Transverse colon (tissue), 4 donors: Measurements from ENCODE around the gene ZNF570. TPM values are rescaled to one million over a fixed set of nuclear protein-coding genes. Genes with fewer than 3 reads are reported as not detected.
A peak's percentile ranks its signal among the peaks of the same experiment; 100 is the strongest.

ENCODE experiments used
- DNase-seq: peaks from one replicate; pipeline ENCODE4 v3.0.0-alpha.2; 2019
- H3K27ac ChIP-seq, 4 donors: fragments of 200-600 bp; sonication (generic); 2 replicates each; pipeline ENCODE4 v1.5.1; 2016 to 2018; ENCODE audit warnings: inconsistent platforms in 4 of 4
- H3K27me3 ChIP-seq: fragments of 200-600 bp; sonication (generic); 2 replicates; pipeline ENCODE4 v1.5.1; 2017; ENCODE audit warnings: inconsistent platforms
- H3K36me3 ChIP-seq, 4 donors: fragments of 200-600 bp; sonication (generic); 2 replicates each; pipeline ENCODE4 v1.5.1; 2017 to 2019; ENCODE audit warnings: inconsistent platforms in 4 of 4
- H3K4me1 ChIP-seq, 4 donors: fragments of 200-600 bp; sonication (generic); 2 replicates each; pipeline ENCODE4 v1.5.1; 2017 to 2020; ENCODE audit warnings: inconsistent platforms in 4 of 4
- H3K4me3 ChIP-seq, 4 donors: fragments of 200-600 bp; sonication (generic); 1 replicate in 1 of 4; 2 replicates in 3 of 4; pipeline versions ENCODE4 v1.5.1 to v1.6.1; 2017 to 2019; ENCODE audit warnings: inconsistent platforms in 4 of 4
- H3K9me3 ChIP-seq, 2 donors: fragments of 200-600 bp; sonication (generic); 2 replicates each; pipeline ENCODE4 v1.5.1; 2017 to 2019; ENCODE audit warnings: inconsistent platforms in 2 of 2
- EP300 ChIP-seq: sonication (generic); formaldehyde crosslinking; IDR thresholded peaks from one replicate; pipeline ENCODE4 v1.6.1; 2017; ENCODE audit warnings: antibody characterized with exemption, low read depth
- POLR2A ChIP-seq: fragments of 450-650 bp; IDR thresholded peaks from one replicate; pipeline ENCODE4 v1.6.1; 2016; ENCODE audit warnings: antibody characterized with exemption, mild to moderate bottlenecking, moderate library complexity
- POLR2AphosphoS5 ChIP-seq, 3 donors: sonication (generic); formaldehyde crosslinking; IDR thresholded peaks; one replicate each; pipeline ENCODE4 v1.6.1; 2016; ENCODE audit warnings: antibody characterized with exemption in 3 of 3
- WGBS, 2 donors: methylation state at CpG; one replicate each; pipeline ENCODE4 v1.1.5; 2018; ENCODE audit warnings: low coverage in 1 of 2; 5-methylcytosine and 5-hydroxymethylcytosine counted together
- in situ Hi-C, 4 donors: fragments of 200-750 bp; cut with MboI; loops; one replicate each; pipeline versions ENCODE4 v1.15.0 to v1.15.1; 2017; ENCODE audit warnings: low sequenced_read_pairs in 3 of 4, low pct_ligation_motif_present in 1 of 4, low pct_unique_long_range_greater_than_20kb in 1 of 4
- intact Hi-C: fragments of 100-400 bp; cut with DNase I; formaldehyde crosslinking; loops from one replicate; pipeline ENCODE4 v1.15.1; 2023; ENCODE audit warnings: low total_unique reads
- total RNA-seq, 4 donors: library from RNA; depleted of rRNA; stranded (reverse); fragments of >200 nt; gene quantifications; one replicate each; pipeline ENCODE4 v1.1.0, GENCODE V29; 2016
- TF ChIP-seq, protein P1 (sequence below), 5 experiments: fragments of 200-600 bp in 3 of 5; fragments of 450-650 bp in 2 of 5; sonication (generic) in 3 of 5; IDR thresholded peaks; 1 replicate in 2 of 5; 2 replicates in 3 of 5; pipeline ENCODE4 v1.5.1; 2016 to 2017; ENCODE audit warnings: antibody characterized with exemption in 5 of 5, inconsistent platforms in 3 of 5, mild to moderate bottlenecking in 2 of 5, moderate library complexity in 1 of 5

Gene ZNF570
- total RNA-seq, 4 donors from 2014 or later = 0.37 to 4.6 (median 2.7) TPM

DNA sequence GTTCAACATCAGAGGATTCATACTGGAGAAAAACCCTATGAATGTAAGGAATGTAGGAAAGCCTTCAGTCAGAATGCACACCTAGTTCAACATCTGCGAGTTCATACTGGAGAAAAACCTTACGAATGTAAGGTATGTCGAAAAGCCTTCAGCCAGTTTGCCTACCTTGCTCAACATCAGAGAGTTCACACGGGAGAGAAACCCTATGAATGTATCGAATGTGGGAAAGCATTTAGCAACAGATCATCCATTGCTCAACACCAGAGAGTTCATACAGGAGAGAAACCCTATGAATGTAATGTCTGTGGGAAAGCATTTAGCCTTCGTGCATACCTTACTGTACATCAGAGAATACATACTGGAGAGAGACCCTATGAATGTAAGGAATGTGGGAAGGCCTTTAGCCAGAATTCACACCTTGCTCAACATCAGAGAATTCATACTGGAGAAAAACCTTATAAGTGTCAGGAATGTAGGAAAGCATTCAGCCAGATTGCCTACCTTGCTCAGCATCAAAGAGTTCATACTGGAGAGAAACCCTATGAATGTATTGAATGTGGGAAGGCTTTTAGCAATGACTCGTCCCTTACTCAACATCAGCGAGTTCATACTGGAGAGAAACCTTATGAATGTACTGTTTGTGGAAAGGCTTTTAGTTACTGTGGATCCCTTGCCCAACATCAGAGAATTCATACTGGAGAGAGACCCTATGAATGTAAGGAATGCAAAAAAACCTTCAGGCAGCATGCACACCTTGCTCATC lies 15.4 kb downstream of the ZNF570 start:
- WGBS, 2 donors = 89 to 97% methylated on average over 7 to 8 of the region's 8 CpGs
- intact Hi-C loops (no loop called here), in situ Hi-C loops (no loop called here)
- no peak for DNase-seq
- no peak overlapping the region for H3K27ac ChIP-seq
- peaks cover 0 to 72% (median 39%) of the 10 kb centered on the region in 4 donors for H3K36me3 ChIP-seq
- H3K9me3 ChIP-seq = peaks cover 95 to 99% of the 10 kb centered on the region in 2 donors
- no peak for TF ChIP-seq POLR2AphosphoS5 (IDR thresholded peaks at IDR 0.05)
- TF ChIP-seq, protein P1, sequence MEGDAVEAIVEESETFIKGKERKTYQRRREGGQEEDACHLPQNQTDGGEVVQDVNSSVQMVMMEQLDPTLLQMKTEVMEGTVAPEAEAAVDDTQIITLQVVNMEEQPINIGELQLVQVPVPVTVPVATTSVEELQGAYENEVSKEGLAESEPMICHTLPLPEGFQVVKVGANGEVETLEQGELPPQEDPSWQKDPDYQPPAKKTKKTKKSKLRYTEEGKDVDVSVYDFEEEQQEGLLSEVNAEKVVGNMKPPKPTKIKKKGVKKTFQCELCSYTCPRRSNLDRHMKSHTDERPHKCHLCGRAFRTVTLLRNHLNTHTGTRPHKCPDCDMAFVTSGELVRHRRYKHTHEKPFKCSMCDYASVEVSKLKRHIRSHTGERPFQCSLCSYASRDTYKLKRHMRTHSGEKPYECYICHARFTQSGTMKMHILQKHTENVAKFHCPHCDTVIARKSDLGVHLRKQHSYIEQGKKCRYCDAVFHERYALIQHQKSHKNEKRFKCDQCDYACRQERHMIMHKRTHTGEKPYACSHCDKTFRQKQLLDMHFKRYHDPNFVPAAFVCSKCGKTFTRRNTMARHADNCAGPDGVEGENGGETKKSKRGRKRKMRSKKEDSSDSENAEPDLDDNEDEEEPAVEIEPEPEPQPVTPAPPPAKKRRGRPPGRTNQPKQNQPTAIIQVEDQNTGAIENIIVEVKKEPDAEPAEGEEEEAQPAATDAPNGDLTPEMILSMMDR (IDR thresholded peaks at IDR 0.05) = no peak
- no peak for TF ChIP-seq POLR2A
- TF ChIP-seq EP300 = no peak
- H3K4me3 ChIP-seq = no peak overlapping the region
- H3K27me3 ChIP-seq = no peaks in the 10 kb centered on the region
- no peaks in the 10 kb centered on the region for H3K4me1 ChIP-seq

DNA sequence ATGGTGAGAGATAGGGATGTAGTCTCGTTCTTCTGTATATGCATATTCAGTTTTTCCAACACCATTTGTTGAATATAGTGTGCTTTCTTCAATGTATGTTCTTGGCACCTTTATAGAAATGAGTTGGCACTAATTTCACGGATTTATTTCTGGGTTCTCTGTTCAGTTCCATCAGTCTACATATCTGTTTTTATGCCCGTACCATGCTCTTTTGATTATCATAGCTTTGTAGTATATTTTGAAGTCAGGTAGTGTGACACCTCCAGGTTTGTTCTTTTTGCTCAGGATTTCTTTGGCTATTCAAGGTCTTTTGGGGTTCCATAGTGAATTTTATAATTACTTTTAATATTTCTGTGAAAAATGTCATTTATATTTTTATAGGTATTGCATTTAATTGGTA lies 23.1 kb downstream of the ZNF570 start:
- peaks cover 69 to 84% of the 10 kb centered on the region in 2 donors for H3K9me3 ChIP-seq
- no peak overlapping the region for H3K4me3 ChIP-seq
- DNase-seq = no peak
- in situ Hi-C loops = no loop called here
- intact Hi-C loops = no loop called here
- TF ChIP-seq POLR2AphosphoS5 (IDR thresholded peaks at IDR 0.05) = no peak
- TF ChIP-seq, protein P1 (IDR thresholded peaks at IDR 0.05) = no peak
- TF ChIP-seq POLR2A = no peak
- no peak for TF ChIP-seq EP300
- H3K27ac ChIP-seq = no peak overlapping the region
- H3K27me3 ChIP-seq = no peaks in the 10 kb centered on the region
- H3K36me3 ChIP-seq = peaks cover 0 to 1% (median 0%) of the 10 kb centered on the region in 4 donors
- WGBS, 2 donors = 57 to 74% methylated on average over 3 of the region's 3 CpGs
- H3K4me1 ChIP-seq = no peaks in the 10 kb centered on the region

DNA sequence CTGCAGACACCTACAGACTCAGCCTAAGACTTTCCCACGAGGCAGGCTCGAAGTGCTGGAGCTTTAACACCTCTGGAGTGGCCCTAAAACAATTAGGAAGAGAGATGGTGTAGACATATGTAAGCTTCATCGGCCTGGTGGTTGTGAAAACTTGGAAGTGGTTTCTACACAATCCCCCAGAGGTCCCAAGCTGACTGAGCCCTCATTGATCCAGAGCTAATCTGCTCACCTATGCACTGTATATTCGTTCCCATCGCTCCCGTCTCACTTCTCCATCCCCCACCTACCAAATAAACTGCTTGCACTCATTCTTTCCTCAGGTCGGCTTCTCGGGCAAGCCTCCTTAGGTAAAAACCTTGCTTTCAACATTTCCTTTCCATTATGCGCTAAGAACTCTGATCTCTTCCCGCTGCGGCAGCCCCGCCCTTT lies 36.8 kb downstream of the ZNF570 start:
- intact Hi-C loops = no loop called here
- TF ChIP-seq POLR2A (no peak), POLR2AphosphoS5 (IDR thresholded peaks at IDR 0.05) (no peak), EP300 (no peak)
- TF ChIP-seq, protein P1 (IDR thresholded peaks at IDR 0.05) = no peak
- WGBS, 2 donors = 0 to 7% methylated on average over 5 to 12 of the region's 12 CpGs
- in situ Hi-C loops = no loop called here
- peak overlapping the region; percentile 25 to 80 (median 62) for H3K4me3 ChIP-seq
- no peaks in the 10 kb centered on the region for H3K27me3 ChIP-seq
- peaks cover 0 to 5% (median 5%) of the 10 kb centered on the region in 4 donors for H3K4me1 ChIP-seq
- peaks cover 0 to 3% of the 10 kb centered on the region in 2 donors for H3K9me3 ChIP-seq
- DNase-seq = no peak
- no peaks in the 10 kb centered on the region for H3K36me3 ChIP-seq
- H3K27ac ChIP-seq = peak overlapping the region; percentile 84 to 93 (median 93)

DNA sequence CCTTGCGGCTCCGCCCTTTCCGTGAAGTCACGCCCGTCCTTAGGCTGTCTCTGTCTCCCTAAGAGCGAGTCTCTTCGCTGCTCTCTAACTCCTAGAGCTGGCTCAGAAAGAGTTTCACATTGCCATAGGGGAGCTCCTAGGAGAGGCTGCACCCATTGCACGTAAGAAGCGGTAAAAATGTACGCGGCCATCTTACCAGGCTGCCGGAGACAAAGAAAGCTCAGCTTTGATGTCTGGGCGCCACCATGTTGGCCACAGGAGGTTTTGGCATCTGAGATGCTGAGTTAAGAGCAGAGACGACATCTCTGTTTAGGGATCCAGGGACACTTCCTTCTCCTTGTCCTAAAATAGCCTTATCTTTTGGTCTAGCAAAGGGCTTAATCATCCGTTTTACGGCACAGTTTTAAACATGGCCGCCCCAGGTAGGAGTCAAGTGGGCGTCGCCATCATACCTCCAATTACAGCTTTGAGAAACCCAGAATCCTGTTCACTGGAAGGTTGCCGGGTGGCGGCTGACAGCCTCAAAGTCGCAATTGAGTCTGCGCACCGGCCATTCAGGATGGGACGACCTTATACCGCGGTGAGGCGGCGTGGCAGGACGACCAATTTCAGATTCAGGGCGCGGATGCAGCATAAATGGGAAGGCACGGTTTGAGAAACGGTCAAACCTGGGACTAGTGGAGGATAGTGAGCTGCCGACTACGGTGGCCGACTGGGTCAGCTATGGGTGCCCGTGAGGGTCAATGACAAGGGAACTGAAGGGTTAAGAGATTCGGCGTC lies 37.4 kb downstream of the ZNF570 start, which contains the start of gene ZNF793:
Gene ZNF793, plus strand, starts transcription at position 553 of the 780 bp plus-strand sequence. CDS start 16,501 bp downstream, outside the sequence.
- H3K4me1 ChIP-seq = peaks cover 0 to 5% (median 5%) of the 10 kb centered on the region in 4 donors
- no peaks in the 10 kb centered on the region for H3K27me3 ChIP-seq
- H3K4me3 ChIP-seq = peak within 1 kb of the TSS; percentile 25 to 80 (median 62)
- H3K36me3 ChIP-seq = peaks cover 0 to 3% (median 1%) of the 10 kb centered on the region in 4 donors
- peak; percentile 81 for DNase-seq
- intact Hi-C loops = no loop called here
- peaks cover 0 to 3% of the 10 kb centered on the region in 2 donors for H3K9me3 ChIP-seq
- in situ Hi-C loops = no loop called here
- WGBS, 2 donors = 3% methylated on average over 40 of the region's 40 CpGs; no CpG with 5 or more reads in 1 of the 2 donors
- peak within 1 kb of the TSS; percentile 84 to 93 (median 93) for H3K27ac ChIP-seq
- TF ChIP-seq POLR2AphosphoS5 (IDR thresholded peaks at IDR 0.05) = peak; percentile 50 to 67 (median 60)
- TF ChIP-seq EP300 = no peak
- peak; percentile 19 for TF ChIP-seq POLR2A
- TF ChIP-seq, protein P1 (IDR thresholded peaks at IDR 0.05) = no peak
